ENCODE measurements around the gene NFAT5. TPM values are rescaled to one million over a fixed set of nuclear protein-coding genes. Genes with fewer than 3 reads are reported as not detected.

The NFAT5 gene
- total and polyA plus RNA-seq, 9 donors: 8.2 to 47.9 (median 37.0) TPM

DNA sequence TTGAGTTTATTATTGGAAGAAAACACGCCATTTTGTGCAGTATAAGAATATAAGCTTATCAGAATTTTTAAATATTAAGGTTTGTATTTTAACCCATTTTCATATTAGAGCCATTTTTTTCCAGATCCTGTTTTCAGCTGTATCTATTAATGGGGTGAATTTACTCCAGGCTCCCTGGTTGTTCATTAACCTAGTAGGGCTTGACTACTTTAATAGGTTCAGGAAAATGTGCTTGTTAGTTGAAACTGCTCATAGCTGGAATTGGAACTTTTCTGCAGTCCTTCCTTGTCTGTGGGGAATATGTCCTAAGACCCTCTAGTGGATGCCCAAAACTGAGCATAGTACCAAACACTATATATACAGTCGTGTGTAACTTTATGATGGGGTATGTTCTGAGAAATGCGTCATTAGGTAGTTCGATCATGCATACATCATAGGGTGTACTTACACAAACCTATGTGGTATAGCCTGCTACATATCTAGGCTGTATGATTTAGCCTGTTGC, 28.0 kb downstream of the NFAT5 start:
- H3K36me3 ChIP-seq: no peaks in the 10 kb centered on the region
- H3K27ac ChIP-seq: no peak overlapping the region
- TF ChIP-seq POLR2A (IDR thresholded peaks at IDR 0.05) (no peak), CTCF (IDR thresholded peaks at IDR 0.05) (no peak), EP300 (IDR thresholded peaks at IDR 0.05) (no peak)
- intact Hi-C loops (cut with DNase I): no loop called here
- H3K4me1 ChIP-seq (ENCODE audit: insufficient read depth): peaks cover 6% of the 10 kb centered on the region
- H3K4me3 ChIP-seq: no peak overlapping the region
- no peak for DNase-seq
- H3K27me3 ChIP-seq: no peaks in the 10 kb centered on the region
- WGBS, 3 donors: 96 to 99% (median 97%) methylated on average over 4 of the region's 4 CpGs
- no peaks in the 10 kb centered on the region for H3K9me3 ChIP-seq

DNA sequence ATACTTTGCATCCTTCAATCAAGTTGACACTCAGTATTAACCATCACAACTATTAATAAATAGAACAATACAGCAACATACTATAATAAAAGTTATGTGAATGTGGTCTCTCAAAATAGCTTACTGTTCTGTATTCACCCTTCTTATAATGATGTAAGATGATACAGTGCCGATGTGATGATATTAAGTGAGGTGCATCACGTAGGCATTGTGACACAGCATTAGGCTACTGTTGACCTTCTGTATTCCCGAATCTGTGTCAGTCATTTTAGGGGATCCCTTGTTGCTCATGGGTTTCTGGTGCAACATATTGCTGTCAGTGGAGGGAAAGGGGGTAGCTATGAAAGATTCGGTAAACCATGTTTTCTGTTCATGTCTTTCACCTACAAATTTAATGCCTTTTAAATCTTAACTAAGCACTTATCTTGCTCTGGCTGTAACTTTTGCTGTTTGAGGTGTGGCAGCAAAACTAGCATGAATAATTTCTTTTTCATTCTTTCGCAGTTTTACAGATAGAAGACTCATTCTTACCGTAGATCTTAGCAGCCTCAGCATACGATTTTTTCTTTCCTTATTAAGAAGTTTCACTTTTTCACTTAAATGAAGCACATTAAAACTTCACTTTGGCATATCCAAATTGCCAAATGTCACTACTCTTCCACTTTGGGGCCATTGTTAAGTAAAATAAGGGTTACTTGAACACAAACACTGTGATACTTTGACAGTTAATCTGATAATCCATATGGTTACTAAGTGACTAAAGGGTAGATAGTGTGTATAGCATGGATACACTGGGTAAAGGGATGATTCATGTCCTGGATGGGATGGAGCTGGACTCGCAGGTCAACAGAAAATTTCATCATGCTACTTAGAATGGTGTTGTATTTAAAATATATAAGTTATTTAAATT, 29.6 kb downstream of the NFAT5 start:
- Histone ChIP-seq H3K4me1 (ENCODE audit: insufficient read depth) (peaks cover 3% of the 10 kb centered on the region), H3K27me3 (no peaks in the 10 kb centered on the region), H3K4me3 (no peak overlapping the region), H3K9me3 (no peaks in the 10 kb centered on the region), H3K27ac (no peak overlapping the region), H3K36me3 (no peaks in the 10 kb centered on the region)
- TF ChIP-seq CTCF (IDR thresholded peaks at IDR 0.05): no peak
- no peak for TF ChIP-seq POLR2A (IDR thresholded peaks at IDR 0.05)
- no peak for TF ChIP-seq EP300 (IDR thresholded peaks at IDR 0.05)
- no peak for DNase-seq
- WGBS, 3 donors: 84 to 85% (median 84%) methylated on average over 8 of the region's 8 CpGs
- intact Hi-C loops (cut with DNase I): no loop called here

GRCh38 chr16:69596801-69597200, 31.0 kb downstream of the NFAT5 start:
- TF ChIP-seq EP300 (IDR thresholded peaks at IDR 0.05) (no peak), CTCF (IDR thresholded peaks at IDR 0.05) (no peak), POLR2A (IDR thresholded peaks at IDR 0.05) (no peak)
- Histone ChIP-seq H3K4me1 (ENCODE audit: insufficient read depth) (peaks cover 1% of the 10 kb centered on the region), H3K27ac (no peak overlapping the region), H3K36me3 (no peaks in the 10 kb centered on the region), H3K9me3 (no peaks in the 10 kb centered on the region), H3K4me3 (no peak overlapping the region), H3K27me3 (no peaks in the 10 kb centered on the region)
- no peak for DNase-seq
- intact Hi-C loops (cut with DNase I): no loop called here

- no peak overlapping the region for H3K27ac ChIP-seq
- no peaks in the 10 kb centered on the region for H3K36me3 ChIP-seq
- no peak for DNase-seq
- peaks cover 1% of the 10 kb centered on the region for H3K4me1 ChIP-seq (ENCODE audit: insufficient read depth)
- no peaks in the 10 kb centered on the region for H3K27me3 ChIP-seq
- TF ChIP-seq POLR2A (IDR thresholded peaks at IDR 0.05) (no peak), EP300 (IDR thresholded peaks at IDR 0.05) (no peak), CTCF (IDR thresholded peaks at IDR 0.05) (no peak)
- no peaks in the 10 kb centered on the region for H3K9me3 ChIP-seq
- H3K4me3 ChIP-seq: no peak overlapping the region
- 95 to 99% (median 95%) methylated on average over 5 of the region's 5 CpGs for WGBS, 3 donors
- intact Hi-C loops (cut with DNase I): no loop called here
Observed at GRCh38 chr16:69598045-69598444, 32.3 kb downstream of the NFAT5 start.

Data from ovary (tissue), 9 donors.